ENCODE data around the gene CAMTA1.

The CAMTA1 gene

DNA sequence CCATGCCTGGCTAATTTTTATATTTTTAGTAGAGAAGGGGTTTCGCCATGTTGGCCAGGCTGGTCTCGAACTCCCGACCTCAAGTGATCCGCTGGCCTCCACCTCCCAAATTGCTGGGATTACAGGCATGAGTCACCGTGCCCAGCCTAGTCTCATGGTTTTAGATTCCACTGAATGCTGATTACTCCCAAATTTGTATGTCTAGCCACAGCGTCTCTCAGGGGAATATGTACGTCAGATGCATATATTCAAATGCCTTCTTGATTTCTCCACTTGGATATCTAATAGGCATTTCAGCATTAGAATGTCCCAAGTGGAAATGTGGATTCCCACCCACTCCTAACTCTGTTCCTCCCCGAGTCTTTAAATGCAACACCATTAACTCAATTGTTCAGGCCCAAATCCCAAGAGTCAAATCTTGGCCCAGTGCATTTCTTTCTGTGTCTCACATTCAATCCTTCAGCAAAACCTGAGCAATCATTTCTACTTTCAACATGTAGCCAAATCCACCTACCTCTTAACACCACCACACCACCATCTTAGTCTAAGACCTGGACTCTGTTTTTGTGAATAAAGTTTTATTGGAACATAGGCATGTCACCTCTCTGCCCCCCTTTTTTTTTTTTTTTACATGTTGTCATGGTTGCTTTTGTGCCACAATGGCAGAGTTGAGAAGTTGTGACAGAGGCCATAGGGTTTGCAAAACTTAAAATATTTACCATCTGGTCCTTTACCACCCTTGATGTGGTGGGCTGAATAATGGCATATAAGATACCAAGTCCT, 9.8 kb upstream of the CAMTA1 start:
- Histone ChIP-seq H3K9ac (ENCODE audit: low read length) (no peak overlapping the region), H3K27ac (ENCODE audit: low read depth, low read length) (no peak overlapping the region), H3K79me2 (ENCODE audit: insufficient read depth, low read length) (no peaks in the 10 kb centered on the region), H3K36me3 (ENCODE audit: low read length) (no peaks in the 10 kb centered on the region), H2AFZ (ENCODE audit: low read depth, low read length, severe bottlenecking) (no peak overlapping the region), H3K9me3 (ENCODE audit: insufficient read depth, low read length) (no peaks in the 10 kb centered on the region), H3K27me3 (ENCODE audit: low read length) (no peaks in the 10 kb centered on the region), H3F3A (ENCODE audit: insufficient read depth) (no peaks in the 10 kb centered on the region; the same call in 1 of the 2 replicates), H3K4me2 (ENCODE audit: low read depth, low read length, poor library complexity, severe bottlenecking) (no peak overlapping the region), H3K4me3 (ENCODE audit: insufficient read depth, low read length, poor library complexity, severe bottlenecking) (no peak overlapping the region), H4K20me1 (ENCODE audit: low read depth, low read length) (no peaks in the 10 kb centered on the region), H3K9me2 (replicated peaks; ENCODE audit: insufficient read depth, low read length) (no peaks in the 10 kb centered on the region)
- no peak for TF ChIP-seq EZH2phosphoT487 (conservative IDR thresholded peaks at IDR 0.05; ENCODE audit: low read length)
- TF ChIP-seq, protein P1, sequence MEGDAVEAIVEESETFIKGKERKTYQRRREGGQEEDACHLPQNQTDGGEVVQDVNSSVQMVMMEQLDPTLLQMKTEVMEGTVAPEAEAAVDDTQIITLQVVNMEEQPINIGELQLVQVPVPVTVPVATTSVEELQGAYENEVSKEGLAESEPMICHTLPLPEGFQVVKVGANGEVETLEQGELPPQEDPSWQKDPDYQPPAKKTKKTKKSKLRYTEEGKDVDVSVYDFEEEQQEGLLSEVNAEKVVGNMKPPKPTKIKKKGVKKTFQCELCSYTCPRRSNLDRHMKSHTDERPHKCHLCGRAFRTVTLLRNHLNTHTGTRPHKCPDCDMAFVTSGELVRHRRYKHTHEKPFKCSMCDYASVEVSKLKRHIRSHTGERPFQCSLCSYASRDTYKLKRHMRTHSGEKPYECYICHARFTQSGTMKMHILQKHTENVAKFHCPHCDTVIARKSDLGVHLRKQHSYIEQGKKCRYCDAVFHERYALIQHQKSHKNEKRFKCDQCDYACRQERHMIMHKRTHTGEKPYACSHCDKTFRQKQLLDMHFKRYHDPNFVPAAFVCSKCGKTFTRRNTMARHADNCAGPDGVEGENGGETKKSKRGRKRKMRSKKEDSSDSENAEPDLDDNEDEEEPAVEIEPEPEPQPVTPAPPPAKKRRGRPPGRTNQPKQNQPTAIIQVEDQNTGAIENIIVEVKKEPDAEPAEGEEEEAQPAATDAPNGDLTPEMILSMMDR (IDR thresholded peaks at IDR 0.05; ENCODE audit: insufficient read depth, low read length, poor library complexity, severe bottlenecking): no peak

DNA sequence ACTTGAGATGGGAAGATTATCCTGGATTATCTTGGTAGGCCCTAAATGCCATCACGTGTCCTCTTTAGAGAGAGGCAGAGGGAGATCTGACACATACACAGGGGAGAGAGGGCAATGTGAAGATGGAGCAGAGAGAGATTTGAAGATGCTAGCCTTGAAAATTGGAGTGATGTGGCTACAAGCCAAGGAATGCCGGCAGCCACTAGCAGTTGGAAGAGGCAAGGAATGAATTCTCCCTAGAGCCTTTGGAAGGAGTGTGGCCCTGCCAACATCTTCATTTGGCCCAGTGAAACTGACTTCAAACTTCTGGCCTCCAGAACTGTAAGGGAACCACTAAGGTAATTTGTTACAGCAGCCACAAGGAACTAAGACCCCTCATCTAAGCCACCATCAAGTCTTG, 8.9 kb upstream of the CAMTA1 start:
- H3K4me2 ChIP-seq (ENCODE audit: low read depth, low read length, poor library complexity, severe bottlenecking): no peak overlapping the region
- TF ChIP-seq EZH2phosphoT487 (conservative IDR thresholded peaks at IDR 0.05; ENCODE audit: low read length): no peak
- TF ChIP-seq, protein P1 (IDR thresholded peaks at IDR 0.05; ENCODE audit: insufficient read depth, low read length, poor library complexity, severe bottlenecking): no peak
- no peak overlapping the region for H2AFZ ChIP-seq (ENCODE audit: low read depth, low read length, severe bottlenecking)
- no peaks in the 10 kb centered on the region for H3K9me3 ChIP-seq (ENCODE audit: insufficient read depth, low read length)
- no peaks in the 10 kb centered on the region for H4K20me1 ChIP-seq (ENCODE audit: low read depth, low read length)
- no peaks in the 10 kb centered on the region; the same call in 1 of the 2 replicates for H3F3A ChIP-seq (ENCODE audit: insufficient read depth)
- H3K79me2 ChIP-seq (ENCODE audit: insufficient read depth, low read length): no peaks in the 10 kb centered on the region
- H3K4me3 ChIP-seq (ENCODE audit: insufficient read depth, low read length, poor library complexity, severe bottlenecking): no peak overlapping the region
- H3K27me3 ChIP-seq (ENCODE audit: low read length): no peaks in the 10 kb centered on the region
- H3K27ac ChIP-seq (ENCODE audit: low read depth, low read length): no peak overlapping the region
- no peak overlapping the region for H3K9ac ChIP-seq (ENCODE audit: low read length)
- H3K36me3 ChIP-seq (ENCODE audit: low read length): no peaks in the 10 kb centered on the region
- H3K9me2 ChIP-seq (replicated peaks; ENCODE audit: insufficient read depth, low read length): no peaks in the 10 kb centered on the region

DNA sequence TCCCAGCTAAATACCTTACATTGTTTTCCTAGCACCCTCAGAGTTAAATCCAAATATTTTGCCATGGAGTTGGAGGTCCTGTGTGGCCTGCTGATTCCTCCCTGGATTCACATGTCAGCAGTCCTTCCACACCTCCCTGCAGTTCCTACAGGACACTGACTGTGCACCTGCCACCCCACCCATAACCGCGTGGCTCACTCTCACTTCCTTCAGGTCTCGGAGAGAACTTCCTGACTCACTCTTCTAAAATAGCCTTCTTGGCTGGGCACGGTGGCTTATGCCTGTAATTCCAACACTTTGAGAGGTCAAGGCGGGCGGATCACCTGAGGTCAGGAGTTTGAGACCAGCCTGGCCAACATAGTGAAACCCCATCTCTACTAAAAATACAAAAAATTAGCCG, 8.4 kb upstream of the CAMTA1 start:
- Histone ChIP-seq H3K36me3 (ENCODE audit: low read length) (no peaks in the 10 kb centered on the region), H3K9ac (ENCODE audit: low read length) (no peak overlapping the region), H3K4me3 (ENCODE audit: insufficient read depth, low read length, poor library complexity, severe bottlenecking) (no peak overlapping the region), H3K9me3 (ENCODE audit: insufficient read depth, low read length) (no peaks in the 10 kb centered on the region), H2AFZ (ENCODE audit: low read depth, low read length, severe bottlenecking) (no peak overlapping the region), H3K9me2 (replicated peaks; ENCODE audit: insufficient read depth, low read length) (no peaks in the 10 kb centered on the region), H3F3A (ENCODE audit: insufficient read depth) (no peaks in the 10 kb centered on the region; the same call in 1 of the 2 replicates), H3K27ac (ENCODE audit: low read depth, low read length) (no peak overlapping the region), H4K20me1 (ENCODE audit: low read depth, low read length) (no peaks in the 10 kb centered on the region), H3K79me2 (ENCODE audit: insufficient read depth, low read length) (no peaks in the 10 kb centered on the region), H3K27me3 (ENCODE audit: low read length) (no peaks in the 10 kb centered on the region), H3K4me2 (ENCODE audit: low read depth, low read length, poor library complexity, severe bottlenecking) (no peak overlapping the region)
- TF ChIP-seq EZH2phosphoT487 (conservative IDR thresholded peaks at IDR 0.05; ENCODE audit: low read length): no peak
- TF ChIP-seq, protein P1 (IDR thresholded peaks at IDR 0.05; ENCODE audit: insufficient read depth, low read length, poor library complexity, severe bottlenecking): no peak

Measured in SU-DHL-6 (cell line).